Central memory CD4-positive, alpha-beta T cell (primary cell): ENCODE results near the gene TMEM175.
"Not testable (repeated sequence)": the region's sequence is repeated elsewhere in the genome, so short reads cannot be mapped to it uniquely, and the experiment has no call there.

Experiments
- DNase-seq: peaks from one replicate; pipeline ENCODE4 v3.0.0; 2022

TMEM175 gene

DNA sequence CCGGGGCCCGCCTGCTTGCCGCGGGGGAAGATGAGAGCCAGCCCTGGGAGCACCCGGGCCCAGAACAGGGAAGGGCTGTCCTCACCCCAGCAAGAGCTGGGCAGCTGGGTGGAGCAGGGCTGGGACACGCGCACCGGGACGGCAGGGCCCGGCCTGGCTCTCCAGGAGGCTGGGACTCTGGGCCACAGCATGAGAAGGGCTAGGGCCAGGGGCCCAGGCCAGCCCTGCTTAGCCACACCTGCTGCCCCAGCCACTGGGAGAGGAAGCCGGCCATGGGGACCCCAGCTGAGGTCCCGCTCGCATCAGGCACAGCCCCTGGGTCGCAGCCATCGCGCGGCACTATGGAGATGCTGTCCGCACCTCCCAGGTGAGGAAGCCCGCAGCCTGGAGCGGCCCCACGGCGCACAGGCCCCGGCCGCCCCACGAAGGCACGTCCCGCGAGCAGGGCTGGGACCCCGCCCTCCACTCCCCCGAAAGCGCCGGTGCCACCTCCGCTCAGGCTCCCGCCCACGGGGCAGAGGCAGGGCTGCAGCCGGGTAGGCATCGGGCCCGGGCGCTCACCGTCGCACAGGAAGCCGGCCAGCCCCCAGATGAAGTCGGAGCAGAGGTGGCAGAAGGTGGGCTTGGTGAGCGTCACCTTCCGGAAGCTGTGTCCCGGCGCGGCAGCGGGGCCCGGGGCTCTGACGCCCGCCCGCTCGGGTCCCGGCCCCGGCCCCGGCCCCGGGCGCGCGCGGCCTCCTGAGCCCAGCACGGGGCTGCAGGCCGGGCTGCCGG is 40.6 kb downstream of the TMEM175 start:
- peak; percentile 61 for DNase-seq

DNA sequence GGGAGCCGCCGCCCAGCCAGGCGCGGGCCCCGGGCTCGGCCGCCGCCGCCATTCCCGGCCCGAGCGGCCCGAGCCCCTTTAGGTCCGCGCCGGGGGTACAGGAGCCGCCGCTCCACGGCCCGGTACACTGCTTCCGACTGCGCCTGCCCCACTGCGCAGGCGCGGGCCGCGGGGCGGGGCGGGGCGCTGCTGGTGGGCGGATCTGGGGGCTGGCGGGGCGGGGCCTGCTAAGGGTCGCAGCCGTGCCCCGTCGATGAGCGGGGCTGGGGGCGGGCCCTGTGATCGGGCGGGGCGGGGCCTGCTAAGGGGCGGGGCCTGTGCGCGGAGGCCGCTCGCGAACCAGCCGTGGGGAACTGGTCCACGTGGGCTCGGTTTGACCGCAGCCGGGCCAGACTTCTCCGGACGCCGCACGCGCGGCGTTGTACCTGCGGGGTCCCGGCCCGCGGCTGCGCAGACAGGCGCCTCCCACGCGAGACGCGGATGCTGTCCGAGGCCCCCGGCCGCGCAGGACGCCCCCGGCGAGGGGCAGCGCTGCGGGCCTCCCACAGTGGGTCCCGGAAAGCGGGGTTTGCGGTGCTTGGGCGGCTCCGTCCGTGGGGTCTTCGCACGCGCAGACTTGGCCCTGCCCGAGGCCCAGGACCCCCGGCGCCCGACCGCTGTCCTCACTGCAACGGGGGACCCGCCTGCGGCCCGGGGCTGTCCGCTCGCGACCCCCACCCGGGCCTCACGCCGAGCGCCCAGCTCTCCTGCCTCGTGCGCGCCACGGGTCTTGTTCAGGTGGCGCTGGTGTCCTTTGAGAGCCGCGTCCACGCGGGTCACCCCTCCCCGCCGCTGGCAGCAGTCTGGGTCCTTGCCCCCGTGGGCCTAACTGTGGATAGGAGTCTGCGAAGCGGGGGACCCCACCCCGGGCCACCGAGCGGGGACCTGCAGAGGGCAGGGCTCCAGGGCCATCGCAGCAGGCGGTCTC is 41.5 kb downstream of the TMEM175 start, which contains the start of gene DGKQ:
Gene DGKQ (minus strand): TSS at position 139 of the 967 bp plus-strand sequence. CDS start 87 bp downstream, at position 52.
- peak; percentile 78 for DNase-seq

DNA sequence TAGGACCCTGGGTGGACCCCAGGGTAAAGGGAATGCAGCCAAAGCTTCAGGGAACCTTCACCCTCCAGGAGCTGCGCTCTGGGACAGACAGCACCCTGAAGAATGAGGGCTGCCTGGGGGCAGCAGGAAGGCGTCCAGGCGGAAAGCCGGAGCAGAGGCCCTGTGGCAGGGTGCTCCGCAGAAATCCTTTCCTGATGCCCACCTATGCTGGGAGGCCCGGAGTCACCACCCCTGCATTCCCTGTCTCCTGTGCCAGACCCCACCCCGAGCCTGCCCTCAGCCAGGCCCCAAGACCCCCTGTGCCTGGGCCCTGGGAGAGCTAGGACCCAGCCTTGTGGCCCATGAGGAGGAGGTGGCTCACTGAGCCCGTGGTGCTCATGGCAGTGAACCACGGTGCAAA is 42.4 kb downstream of the TMEM175 start:
- no peak for DNase-seq

DNA sequence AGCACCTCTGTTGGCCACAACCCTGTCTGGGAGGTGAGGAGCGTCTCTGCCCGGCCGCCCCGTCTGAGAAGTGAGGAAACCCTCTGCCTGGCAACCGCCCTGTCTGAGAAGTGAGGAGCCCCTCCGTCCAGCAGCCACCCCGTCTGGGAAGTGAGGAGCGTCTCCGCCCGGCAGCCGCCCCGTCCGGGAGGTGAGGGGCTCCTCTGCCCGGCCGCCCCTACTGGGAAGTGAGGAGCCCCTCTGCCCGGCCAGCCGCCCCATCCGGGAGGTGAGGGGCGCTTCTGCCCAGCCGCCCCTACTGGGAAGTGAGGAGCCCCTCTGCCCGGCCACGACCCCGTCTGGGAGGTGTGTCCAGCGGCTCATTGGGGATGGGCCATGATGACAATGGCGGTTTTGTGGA is 43.8 kb downstream of the TMEM175 start:
- DNase-seq, result not testable (repeated sequence)

DNA sequence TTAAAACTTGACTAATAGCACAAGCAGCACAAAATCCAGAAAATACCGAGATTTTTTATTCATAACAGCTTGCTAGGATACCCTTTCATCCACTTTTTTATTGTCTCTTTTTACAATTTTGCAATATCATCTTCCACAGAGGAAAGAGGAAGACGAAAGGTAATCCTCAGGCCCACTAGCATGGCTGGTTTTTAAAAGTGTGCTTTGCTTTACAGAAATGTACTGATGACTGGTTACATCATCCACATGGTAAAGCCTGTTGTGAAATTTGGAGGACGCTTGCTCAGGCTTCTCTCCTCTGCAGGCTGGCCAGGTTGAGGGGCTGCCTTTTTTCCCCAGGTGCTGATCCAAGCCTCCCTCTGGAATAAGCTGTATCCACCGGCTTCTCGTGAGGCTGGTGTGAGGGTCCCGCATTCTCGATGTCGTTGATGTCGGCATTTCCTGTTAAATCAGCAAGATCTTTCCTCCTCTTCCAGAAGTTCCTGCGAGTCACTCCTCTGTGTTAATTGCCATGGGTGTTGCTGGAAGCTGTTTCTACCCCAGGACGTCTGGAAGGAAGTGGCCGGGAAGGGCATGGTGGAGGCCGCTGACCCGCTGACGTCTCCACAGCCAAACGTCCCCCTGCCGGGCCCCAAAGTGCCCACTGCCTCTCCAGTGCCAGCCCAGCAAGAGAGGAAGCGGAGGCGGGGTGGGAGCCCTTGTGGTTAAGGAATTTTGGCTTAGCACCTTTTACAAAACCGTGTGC is 46.9 kb downstream of the TMEM175 start:
- DNase-seq, result no peak

DNA sequence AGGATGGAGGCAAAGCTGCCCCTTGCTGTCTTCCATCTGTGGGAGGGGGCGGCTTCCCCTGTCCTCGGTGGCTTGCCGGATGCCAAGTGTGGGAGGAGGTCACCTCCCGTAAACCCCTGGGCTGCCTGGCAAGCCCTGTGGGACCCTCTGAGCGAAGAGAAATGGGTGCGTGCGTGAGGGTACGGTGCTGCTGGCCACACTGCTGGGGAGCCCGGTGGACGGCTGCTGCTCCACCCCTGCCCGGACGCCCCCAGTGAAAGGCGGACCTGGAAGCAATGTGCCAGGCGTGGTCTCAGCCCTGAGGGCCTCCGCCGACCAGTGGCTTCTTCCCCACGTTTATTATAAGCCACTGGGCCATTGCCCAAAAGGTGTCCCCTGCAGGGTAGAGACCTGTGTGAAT is 50.0 kb downstream of the TMEM175 start:
- DNase-seq, result no peak

DNA sequence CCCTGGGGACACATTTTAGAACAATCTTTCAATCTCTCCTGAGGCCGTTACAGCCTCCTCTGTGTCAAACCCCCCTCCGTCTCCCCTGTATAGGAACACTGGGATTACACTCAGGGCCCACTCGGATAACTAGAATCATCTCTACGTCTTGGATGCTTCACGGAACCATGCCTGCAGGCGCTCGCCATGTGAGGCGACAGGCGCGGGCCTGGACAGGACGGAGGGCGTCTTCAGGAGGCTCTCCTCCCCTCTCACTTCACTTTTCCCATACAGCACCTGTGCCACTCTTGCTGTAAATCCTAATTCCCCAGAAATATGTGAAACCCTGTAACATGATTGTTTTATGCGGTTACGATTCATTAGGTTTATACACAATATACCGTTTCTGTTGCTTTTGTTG is 50.6 kb downstream of the TMEM175 start:
- no peak for DNase-seq

DNA sequence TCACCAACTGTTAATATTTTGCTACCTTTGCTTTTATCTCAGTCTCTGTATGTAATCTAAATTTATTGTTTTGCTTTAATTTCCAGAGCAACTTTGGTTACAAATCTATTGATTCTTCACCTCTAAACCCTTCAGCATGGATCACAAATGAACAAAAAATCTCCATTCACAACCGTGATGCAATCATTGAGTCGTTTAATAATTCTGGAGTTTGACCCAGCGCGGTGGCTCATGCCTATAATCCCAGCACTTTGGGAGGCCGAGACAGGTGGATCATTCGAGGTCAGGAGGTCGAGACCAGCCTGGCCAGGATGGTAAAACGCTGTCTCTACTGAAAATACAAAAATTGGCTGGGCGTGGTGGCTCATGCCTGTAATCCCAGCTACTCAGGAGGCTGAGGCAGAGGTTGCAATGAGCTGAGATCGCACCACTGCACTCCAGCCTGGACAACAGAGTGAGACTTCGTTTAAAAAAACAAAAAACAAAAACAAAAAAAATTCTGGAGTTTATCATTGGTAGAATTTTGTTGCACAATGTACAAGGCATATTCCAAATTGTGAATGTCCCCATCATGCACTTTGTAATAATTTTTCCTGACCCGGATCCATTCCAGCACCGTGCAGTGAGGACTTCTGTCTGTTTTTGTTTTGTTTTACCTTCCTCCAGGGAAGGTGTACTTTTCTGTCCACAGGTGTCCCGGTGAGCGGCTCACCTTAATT is 52.2 kb downstream of the TMEM175 start:
- no peak for DNase-seq

DNA sequence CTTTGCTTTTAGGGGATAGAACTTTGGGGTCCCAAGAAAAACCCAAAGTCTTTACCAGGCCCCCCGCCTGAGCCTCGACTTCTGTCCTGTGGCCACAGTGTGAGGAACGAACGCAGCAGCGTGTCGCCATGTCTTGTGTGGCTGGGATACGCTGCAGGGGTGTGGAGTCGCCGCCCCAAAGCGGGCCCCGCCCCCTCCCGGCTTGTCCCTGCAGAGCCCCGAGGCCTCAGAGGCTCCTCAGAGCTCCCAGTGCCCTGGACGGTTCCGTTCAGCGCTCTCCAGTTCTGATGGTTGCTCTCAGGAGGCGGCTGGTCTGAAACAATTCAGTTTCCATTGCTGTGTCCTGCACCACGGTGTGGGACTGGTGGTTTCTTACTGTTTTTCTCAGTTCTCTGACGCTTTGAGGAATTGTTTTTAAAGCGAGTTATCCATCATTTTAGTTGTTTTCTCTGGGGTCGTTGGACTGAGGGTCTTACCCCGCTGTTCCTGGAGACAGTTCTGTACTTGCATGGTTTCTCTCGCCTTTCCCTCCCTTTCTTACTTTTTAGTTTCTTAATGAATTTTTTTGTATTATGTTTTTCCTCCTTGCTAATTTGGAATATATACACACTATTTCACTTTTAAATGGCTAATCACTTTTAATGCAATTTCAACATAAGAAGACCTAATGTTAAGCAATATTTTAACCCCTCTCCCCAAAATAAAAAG is 53.0 kb downstream of the TMEM175 start:
- DNase-seq, result peak; percentile 55

DNA sequence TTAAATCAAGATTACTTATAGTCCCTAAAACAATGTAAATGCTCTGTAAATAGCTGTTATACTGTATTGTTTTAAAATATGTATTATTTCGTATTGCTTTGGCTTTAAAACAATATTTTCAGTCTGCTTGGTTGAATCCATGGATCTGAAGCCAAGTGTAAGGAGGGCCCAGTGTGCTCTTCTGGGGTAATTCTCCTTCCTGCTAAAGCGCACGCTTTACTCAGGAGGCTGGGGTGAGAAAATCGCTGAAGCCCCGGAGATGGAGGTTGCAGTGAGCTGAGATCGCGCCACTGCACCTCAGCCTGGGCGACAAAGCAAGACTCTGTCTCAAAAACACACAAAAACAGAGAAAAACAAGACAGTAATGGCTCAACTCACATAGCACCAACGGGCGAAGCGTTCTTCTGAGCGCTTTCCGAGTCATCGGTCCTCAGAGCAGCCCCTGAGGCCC is 54.2 kb downstream of the TMEM175 start:
- DNase-seq, result no peak

DNA sequence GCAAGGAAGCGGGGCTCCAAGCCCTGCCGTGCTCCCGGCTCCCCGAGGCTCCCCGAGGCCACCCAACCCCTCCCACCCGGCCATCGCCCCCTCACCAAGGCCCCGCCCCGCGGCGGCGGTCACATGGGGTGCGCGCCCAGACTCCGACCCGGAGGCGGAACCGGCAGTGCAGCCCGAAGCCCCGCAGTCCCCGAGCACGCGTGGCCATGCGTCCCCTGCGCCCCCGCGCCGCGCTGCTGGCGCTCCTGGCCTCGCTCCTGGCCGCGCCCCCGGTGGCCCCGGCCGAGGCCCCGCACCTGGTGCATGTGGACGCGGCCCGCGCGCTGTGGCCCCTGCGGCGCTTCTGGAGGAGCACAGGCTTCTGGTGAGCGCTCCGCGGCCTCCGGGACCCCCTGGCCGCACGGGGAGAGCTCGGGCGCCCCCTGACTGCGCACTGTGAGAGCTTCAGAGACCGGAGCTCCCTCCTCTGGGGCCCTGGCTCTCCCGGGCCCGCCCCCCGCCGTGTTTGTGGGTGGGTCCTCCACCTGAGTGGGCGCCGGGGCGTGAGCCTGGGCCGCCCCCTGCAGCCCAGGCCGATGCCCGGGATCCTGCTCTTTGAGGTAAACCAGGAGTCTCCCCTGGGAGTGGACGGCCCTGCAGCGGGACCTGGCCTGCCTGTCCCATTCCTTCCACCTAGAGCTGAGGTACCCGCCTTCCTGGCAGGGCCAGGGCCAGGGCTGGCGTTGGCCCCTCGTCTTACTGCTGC is 54.8 kb downstream of the TMEM175 start, which contains the start of gene IDUA:
Gene IDUA (plus strand): TSS at position 166 of the 745 bp plus-strand sequence. CDS start 41 bp downstream, at position 207.
- DNase-seq, result peak; percentile 77

DNA sequence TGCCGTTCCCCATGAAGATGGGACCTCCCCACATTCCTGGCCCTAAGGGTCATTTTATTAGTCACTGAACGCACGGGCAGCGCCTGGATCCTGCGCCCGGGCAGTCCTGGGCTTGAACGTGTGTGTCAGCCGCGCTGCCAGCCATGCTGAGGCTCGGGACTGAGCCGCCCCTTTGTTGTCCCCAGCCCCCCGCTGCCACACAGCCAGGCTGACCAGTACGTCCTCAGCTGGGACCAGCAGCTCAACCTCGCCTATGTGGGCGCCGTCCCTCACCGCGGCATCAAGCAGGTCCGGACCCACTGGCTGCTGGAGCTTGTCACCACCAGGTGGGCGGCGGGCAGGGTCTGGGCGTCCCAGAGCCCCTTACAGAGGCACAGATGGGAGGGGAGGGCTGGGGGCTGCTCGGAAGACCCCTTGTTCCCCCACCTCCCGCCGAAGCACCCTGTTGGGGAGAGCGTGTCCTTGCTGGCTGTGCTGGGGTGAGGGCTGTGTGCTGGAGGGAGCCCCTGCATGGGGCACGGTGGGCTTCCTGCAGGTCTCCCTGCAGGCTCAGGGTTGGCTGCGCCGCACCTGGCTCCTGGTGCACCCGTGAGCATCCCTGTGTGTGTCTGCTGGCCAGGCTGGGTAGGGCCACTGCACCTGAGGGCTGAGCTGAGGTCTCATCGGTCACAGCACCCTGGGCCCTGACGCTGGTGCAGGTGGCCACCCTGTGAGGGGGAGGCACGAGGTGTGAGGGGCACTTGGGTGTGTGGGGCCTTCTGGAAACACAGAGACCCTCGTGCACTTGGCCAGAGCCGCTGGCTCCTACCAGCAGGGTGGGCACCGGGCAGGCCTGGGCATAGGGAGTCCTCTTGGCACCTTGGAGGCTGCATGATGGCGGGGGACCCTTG is 55.6 kb downstream of the TMEM175 start:
- no peak for DNase-seq

DNA sequence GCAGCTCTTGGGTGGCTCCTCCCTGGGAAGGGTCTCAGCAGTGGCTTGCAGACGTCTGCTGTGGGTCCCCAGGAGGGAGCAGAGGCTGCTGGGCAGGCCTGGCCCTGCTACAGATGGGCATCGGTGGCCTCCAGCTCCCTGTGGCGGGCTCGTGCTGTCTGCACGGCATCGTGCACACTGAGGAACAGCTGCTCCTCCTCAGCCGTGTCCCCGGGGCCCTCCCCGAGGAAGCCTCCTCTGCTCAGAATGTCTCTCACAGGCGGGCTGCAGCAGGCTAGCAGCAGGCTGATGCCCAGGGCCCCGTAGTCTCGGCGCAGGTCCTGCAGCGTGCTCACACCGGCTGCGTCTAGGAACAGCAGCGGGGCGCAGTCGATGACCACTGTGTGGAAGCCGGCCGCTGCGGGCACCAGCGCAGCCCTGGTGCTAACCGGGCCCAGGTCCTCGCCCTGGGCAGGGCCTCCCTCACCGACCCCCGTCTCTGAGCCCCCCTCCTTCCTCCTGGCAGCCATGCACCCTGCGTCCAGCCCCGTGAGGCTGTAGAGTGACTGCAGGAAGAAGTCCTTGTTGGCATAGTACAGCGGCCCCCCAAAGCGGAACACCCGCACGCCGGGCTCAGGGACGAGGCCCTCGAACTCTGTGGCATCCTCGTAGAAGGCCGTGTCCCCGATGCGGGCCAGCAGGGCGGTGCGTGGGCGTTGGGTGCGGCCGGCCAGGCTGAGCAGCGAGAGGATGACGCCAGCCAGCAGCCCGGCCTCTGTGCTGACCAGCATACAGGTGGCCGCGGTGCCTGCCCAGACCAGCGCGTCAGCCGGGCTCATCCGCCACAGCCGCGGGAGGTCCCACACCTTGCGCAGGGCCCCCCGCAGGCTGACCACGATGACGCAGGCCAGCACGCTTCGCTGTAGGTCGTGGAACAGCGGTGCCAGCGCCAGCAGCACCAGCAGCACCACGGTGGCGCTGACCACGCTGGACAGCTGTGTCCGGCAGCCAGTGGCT is 56.8 kb downstream of the TMEM175 start:
- DNase-seq, result no peak

DNA sequence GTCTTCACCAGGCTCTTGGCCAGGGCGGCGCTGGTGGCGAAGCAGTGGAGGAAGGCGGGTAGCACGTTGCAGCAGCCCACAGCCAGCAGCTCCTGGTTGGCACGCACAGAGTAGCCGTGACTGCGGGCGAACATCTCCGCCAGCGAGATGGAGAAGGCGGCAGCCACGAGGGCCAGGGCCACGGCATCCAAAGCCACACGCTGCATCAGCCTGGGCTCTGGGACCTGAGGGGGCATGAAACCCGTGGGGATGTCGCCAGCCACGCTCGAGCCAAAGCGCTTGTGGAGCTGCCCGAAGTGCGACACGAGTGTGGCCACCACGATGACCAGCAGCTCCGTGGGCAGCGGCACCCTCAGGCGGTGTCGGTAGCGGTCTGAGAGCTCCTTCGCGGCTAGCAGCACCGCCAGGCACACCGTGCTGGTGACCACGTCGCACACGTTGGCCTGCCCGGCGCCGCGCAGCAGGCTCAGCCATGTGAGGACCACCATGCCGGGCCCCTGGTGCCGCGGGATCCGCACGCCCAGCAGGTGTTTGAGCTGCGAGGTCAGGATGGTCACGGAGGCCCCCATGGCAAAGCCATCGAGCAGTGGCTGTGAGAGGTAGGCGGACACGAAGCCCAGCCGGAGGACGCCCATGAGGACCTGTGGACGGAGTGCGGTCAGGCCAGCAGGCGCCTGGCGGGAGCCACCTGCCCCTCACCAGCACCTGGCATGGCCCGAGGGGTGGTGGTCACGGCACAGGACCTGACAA is 57.6 kb downstream of the TMEM175 start:
- DNase-seq, result no peak

DNA sequence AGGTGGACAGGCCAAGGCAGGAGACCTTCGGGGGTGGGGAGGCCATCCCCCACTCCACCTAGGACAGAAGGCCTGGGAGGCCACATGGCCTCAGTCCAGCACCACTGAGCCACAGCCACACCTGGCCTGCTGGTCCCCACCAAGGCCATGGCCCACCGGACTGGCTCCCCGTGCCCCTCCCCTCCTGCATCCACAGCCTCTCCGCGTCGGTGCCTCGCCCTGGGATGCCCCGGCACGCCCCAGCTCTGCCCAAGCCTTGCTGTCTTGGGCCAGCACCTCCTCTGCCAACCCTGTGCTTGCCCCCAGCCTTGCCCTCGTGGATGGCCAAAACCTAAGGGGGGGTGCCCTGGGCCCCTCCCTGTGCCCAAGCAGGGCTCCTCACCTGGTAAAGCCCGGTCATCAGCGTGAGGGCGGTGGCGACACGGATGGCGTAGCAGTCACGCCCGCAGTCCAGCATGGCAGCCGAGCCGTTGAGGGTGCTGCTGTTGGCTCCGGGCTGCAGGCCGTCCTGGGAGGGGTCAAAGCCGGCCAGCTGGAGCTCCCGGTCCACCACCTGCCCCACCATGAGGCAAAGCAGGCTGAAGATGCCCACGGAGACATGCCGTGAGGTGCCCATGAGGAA is 58.6 kb downstream of the TMEM175 start:
- no peak for DNase-seq

DNA sequence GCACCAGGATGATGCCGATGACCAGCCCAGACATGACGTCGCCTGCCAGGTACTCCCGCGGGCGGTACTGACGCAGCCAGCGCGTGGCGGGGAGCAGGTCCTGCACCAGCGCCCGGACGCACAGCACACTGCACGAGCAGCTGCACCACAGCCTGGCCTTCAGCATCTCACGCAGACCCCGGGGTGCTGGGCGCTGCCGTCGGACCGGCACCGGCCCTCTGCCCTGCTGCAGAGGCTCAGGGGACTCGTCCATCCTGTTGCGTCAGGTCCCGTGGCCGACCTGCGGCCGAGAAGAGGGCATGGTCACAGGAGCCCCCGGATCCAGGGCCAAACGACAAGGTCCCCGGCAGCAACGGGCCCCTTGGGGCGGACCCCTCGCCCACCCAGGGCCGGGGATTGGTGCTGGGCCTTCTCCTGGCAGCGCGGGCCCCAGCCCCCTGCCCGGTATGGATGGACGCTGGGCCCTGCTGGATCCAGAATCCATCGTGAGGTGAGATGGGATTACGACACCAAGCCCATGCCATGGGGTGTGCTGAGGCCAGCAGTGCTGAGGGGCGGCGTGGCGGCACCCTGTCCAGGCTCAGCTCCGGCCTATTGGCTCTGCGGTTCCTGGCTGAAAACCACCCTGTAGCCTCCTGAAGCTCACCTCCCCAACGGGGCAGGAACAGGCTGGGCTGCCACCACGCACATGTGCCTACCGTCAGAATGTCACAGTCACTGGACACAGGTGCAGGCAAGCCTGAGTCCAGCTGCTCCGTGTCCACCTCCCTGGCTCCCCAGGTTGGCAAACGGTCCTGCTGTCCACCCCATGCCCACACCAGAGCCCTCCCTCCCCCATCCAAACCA is 59.4 kb downstream of the TMEM175 start:
- DNase-seq, result no peak
